Measurements from ENCODE around the gene NDST1. TPM values are rescaled to one million over a fixed set of nuclear protein-coding genes. Genes with fewer than 3 reads are reported as not detected.

The NDST1 gene
- total RNA-seq, 1 experiment from 2014 or later = 33.1 TPM

GRCh38 chr5:150582241-150583109 is 74.5 kb downstream of the NDST1 start (continued):
- TF ChIP-seq REST (IDR thresholded peaks at IDR 0.05; ENCODE audit: low read depth) = no peak
- TF ChIP-seq EZH2 (IDR thresholded peaks at IDR 0.05) = no peak
- no peak for TF ChIP-seq FOSL1 (IDR thresholded peaks at IDR 0.05; ENCODE audit: low read depth)
- no peak for TF ChIP-seq CBX3 (IDR thresholded peaks at IDR 0.05; ENCODE audit: low read depth)

- H3K9me2 ChIP-seq (ENCODE audit: insufficient read depth) = no peaks in the 10 kb centered on the region
- H3K4me3 ChIP-seq (replicated peaks in 1 of 2; ENCODE audit: low read depth in 1 of 2, low read length in 2 of 2) = no peak overlapping the region
- no peaks in the 10 kb centered on the region for H3K9me3 ChIP-seq (ENCODE audit: control insufficient read depth in 1 of 2, insufficient read depth in 1 of 2, low read depth in 1 of 2, low read length in 2 of 2)
- H3K4me1 ChIP-seq (ENCODE audit: control insufficient read depth in 1 of 2, insufficient read depth in 2 of 2, low read length in 2 of 2) = no peaks in the 10 kb centered on the region
- no peak overlapping the region for H3K9ac ChIP-seq (ENCODE audit: low read length)
- no peaks in the 10 kb centered on the region for H3K79me2 ChIP-seq (ENCODE audit: insufficient read depth, low read length)
- H3K27me3 ChIP-seq (ENCODE audit: insufficient read depth, low read length) = no peaks in the 10 kb centered on the region
- peak; percentile 38; the same call in 1 of the 2 replicates for ATAC-seq
- no peaks in the 10 kb centered on the region for H3K36me3 ChIP-seq (ENCODE audit: control insufficient read depth in 1 of 2, insufficient read depth in 2 of 2, low read length in 2 of 2)
- RAD21 ChIA-PET (ENCODE audit: low non-redundant PET in 1 of 2, low total read pairs in 2 of 2, uncharacterized antibody in 2 of 2, unreplicated experiment in 2 of 2) = no interaction called here
- no peak overlapping the region for H2AFZ ChIP-seq (ENCODE audit: low read depth, low read length, poor library complexity, severe bottlenecking)
- H3K27ac ChIP-seq (ENCODE audit: low read depth, low read length) = no peak overlapping the region
- CTCF ChIA-PET = interaction anchor here (1.8 kb wide), 1 partner anchor 9 kb away, joined by 5 read pairs; no protein-coding TSS in a partner anchor
- POLR2A ChIA-PET = no interaction called here
- no peaks in the 10 kb centered on the region for H4K20me1 ChIP-seq (ENCODE audit: insufficient read depth)
- BruUV-seq (replicated peaks) = no TSS peak
- no peak overlapping the region for H3K4me2 ChIP-seq (ENCODE audit: low read length)
- intact Hi-C loops (cut with micrococcal nuclease) = no loop called here
- no peak for DNase-seq (ENCODE audit: low read depth, low spot score)
- no peak for TF ChIP-seq RAD21 (IDR thresholded peaks at IDR 0.05; ENCODE audit: low read depth)
- no peak for TF ChIP-seq CTCF (IDR thresholded peaks at IDR 0.05 in 2 of 3, conservative IDR thresholded peaks at IDR 0.05 in 1 of 3; ENCODE audit: borderline replicate concordance in 1 of 3, insufficient read depth in 1 of 3, low read depth in 2 of 3, low read length in 2 of 3)
- no peak for TF ChIP-seq CBX3 (IDR thresholded peaks at IDR 0.05; ENCODE audit: low read depth)
- no peak for TF ChIP-seq YY1 (IDR thresholded peaks at IDR 0.05; ENCODE audit: extremely low read depth, insufficient replicate concordance, low read depth, low read length)
- TF ChIP-seq ZFX (IDR thresholded peaks at IDR 0.05) = no peak
- TF ChIP-seq ZNF274 (IDR thresholded peaks at IDR 0.05; ENCODE audit: low read depth, low read length) = no peak
- TF ChIP-seq SP1 (IDR thresholded peaks at IDR 0.05; ENCODE audit: low read depth) = no peak
- no peak for TF ChIP-seq EZH2 (IDR thresholded peaks at IDR 0.05)
- no peak for TF ChIP-seq EGR1 (IDR thresholded peaks at IDR 0.05; ENCODE audit: low read depth)
- TF ChIP-seq SRF (IDR thresholded peaks at IDR 0.05; ENCODE audit: low read depth) = no peak
- no peak for TF ChIP-seq MAX (IDR thresholded peaks at IDR 0.05)
- no peak for TF ChIP-seq POLR2AphosphoS5 (IDR thresholded peaks at IDR 0.05; ENCODE audit: low read depth, low read length)
- no peak for TF ChIP-seq JUND (IDR thresholded peaks at IDR 0.05)
- TF ChIP-seq TCF7L2 (IDR thresholded peaks at IDR 0.05; ENCODE audit: borderline replicate concordance, extremely low read depth, insufficient read depth, insufficient read length) = no peak
Observed at GRCh38 chr5:150583541-150584225, 75.8 kb downstream of the NDST1 start.
